ENCODE results near the gene DPYSL5. TPM values are rescaled to one million over a fixed set of nuclear protein-coding genes. Genes with fewer than 3 reads are reported as not detected.

Gene DPYSL5
- total RNA-seq, 5 donors from 2014 or later (not counting 1 experiment from before 2014, with no cell fraction given): not detected

DNA sequence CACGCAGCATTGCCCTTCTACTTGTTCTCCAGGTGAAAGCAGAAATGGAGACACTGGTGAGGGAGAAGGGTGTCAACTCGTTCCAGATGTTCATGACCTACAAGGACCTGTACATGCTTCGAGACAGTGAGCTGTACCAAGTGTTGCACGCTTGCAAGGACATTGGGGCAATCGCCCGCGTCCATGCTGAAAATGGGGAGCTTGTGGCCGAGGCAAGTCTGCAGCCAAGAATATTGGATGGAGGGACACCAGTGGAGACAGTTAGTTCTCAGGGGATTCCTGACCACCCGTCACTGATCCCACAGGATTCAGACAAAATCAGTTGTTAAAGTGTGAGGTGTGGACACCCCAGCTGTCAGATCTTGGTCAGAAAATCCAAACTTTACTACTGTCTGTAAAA, 79.3 kb downstream of the DPYSL5 start:
- no peaks in the 10 kb centered on the region for H3K9me3 Mint-ChIP-seq
- CTCF ChIA-PET: no interaction called here
- WGBS (ENCODE audit: insufficient coverage): 87% methylated on average over 8 of the region's 9 CpGs
- H3K36me3 ChIP-seq (ENCODE audit: control insufficient read depth in 2 of 2, extremely low read depth in 1 of 2, insufficient read depth in 1 of 2, low read length in 1 of 2): no peaks in the 10 kb centered on the region
- peaks cover 21 to 26% of the 10 kb centered on the region in 2 donors for H3K27me3 Mint-ChIP-seq
- peaks cover 2 to 38% of the 10 kb centered on the region in 2 experiments for H3K27me3 ChIP-seq (replicated peaks in 1 of 2; ENCODE audit: control insufficient read depth in 2 of 2, extremely low read depth in 1 of 2, insufficient read depth in 2 of 2, low read length in 1 of 2)
- POLR2A ChIA-PET: no interaction called here
- H3K4me3 Mint-ChIP-seq: no peak overlapping the region
- ATAC-seq (replicated peaks in 1 of 4): no peak
- H3K36me3 Mint-ChIP-seq: no peaks in the 10 kb centered on the region
- peaks cover 7 to 10% (median 7%) of the 10 kb centered on the region in 3 donors for H3K4me1 Mint-ChIP-seq
- peaks cover 0 to 4% of the 10 kb centered on the region in 2 experiments for H3K4me1 ChIP-seq (ENCODE audit: control insufficient read depth in 1 of 2, extremely low read depth in 1 of 2, insufficient read depth in 2 of 2, low read length in 2 of 2)
- H3K27ac ChIP-seq (ENCODE audit: low read length): no peak overlapping the region
- H3K4me3 ChIP-seq (ENCODE audit: control insufficient read depth in 1 of 2, extremely low read depth in 1 of 2, low read length in 1 of 2): no peak overlapping the region
- no peaks in the 10 kb centered on the region for H3K9me3 ChIP-seq
- H3K27ac Mint-ChIP-seq: no peak overlapping the region
- DNase-seq: no peak

DNA sequence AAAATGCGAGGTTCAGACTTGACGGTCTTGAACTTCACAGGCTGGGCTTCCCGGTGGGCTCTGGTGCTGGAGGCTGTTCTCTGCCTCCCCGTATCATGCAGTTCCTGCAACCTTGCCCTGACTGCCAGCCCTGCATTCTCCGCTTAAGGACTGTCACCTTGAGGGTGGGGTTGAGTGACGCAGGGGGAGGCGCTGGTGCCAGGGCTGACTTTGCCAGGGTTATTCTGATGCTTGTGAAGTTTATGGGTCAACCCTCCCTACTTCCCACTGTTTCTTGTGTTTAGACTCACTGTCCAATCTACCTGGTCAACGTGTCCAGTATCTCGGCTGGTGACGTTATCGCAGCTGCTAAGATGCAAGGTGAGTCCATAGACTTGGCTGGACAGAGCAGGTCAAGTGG, 85.0 kb downstream of the DPYSL5 start:
- WGBS (ENCODE audit: insufficient coverage): 82% methylated on average over 4 of the region's 11 CpGs
- CTCF ChIA-PET: interaction anchor here in 1 of 2 donors (0.9 kb wide), 1 partner anchor 10 kb away, joined by 4 read pairs; no protein-coding TSS in a partner anchor

GRCh38 chr2:26933431-26934334, 85.8 kb downstream of the DPYSL5 start:
- H3K36me3 ChIP-seq (ENCODE audit: control insufficient read depth in 2 of 2, extremely low read depth in 1 of 2, insufficient read depth in 1 of 2, low read length in 1 of 2): no peaks in the 10 kb centered on the region
- 72% methylated on average over 14 of the region's 16 CpGs for WGBS (ENCODE audit: insufficient coverage)
- H3K27ac ChIP-seq (ENCODE audit: low read length): no peak overlapping the region
- H3K27me3 ChIP-seq (replicated peaks in 1 of 2; ENCODE audit: control insufficient read depth in 2 of 2, extremely low read depth in 1 of 2, insufficient read depth in 2 of 2, low read length in 1 of 2): peaks cover 2 to 21% of the 10 kb centered on the region in 2 experiments
- no peak for DNase-seq
- Mint-ChIP-seq H3K9me3 (no peaks in the 10 kb centered on the region), H3K4me3 (no peak overlapping the region), H3K27ac (no peak overlapping the region), H3K36me3 (no peaks in the 10 kb centered on the region), H3K4me1 (no peaks in the 10 kb centered on the region), H3K27me3 (peaks cover 11 to 16% of the 10 kb centered on the region in 2 donors)
- H3K9me3 ChIP-seq: no peaks in the 10 kb centered on the region
- no peaks in the 10 kb centered on the region for H3K4me1 ChIP-seq (ENCODE audit: control insufficient read depth in 1 of 2, extremely low read depth in 1 of 2, insufficient read depth in 2 of 2, low read length in 2 of 2)
- ATAC-seq (replicated peaks in 1 of 4): no peak
- POLR2A ChIA-PET: no interaction called here
- H3K4me3 ChIP-seq (ENCODE audit: control insufficient read depth in 1 of 2, extremely low read depth in 1 of 2, low read length in 1 of 2): no peak overlapping the region
- CTCF ChIA-PET: interaction anchor here in 1 of 2 donors (0.9 kb wide), 1 partner anchor 11 kb away, joined by 4 read pairs; no protein-coding TSS in a partner anchor

More for the DNA sequence above, 85.0 kb downstream of the DPYSL5 start:
- Histone ChIP-seq H3K4me1 (ENCODE audit: control insufficient read depth in 1 of 2, extremely low read depth in 1 of 2, insufficient read depth in 2 of 2, low read length in 2 of 2) (no peaks in the 10 kb centered on the region), H3K4me3 (ENCODE audit: control insufficient read depth in 1 of 2, extremely low read depth in 1 of 2, low read length in 1 of 2) (no peak overlapping the region), H3K36me3 (ENCODE audit: control insufficient read depth in 2 of 2, extremely low read depth in 1 of 2, insufficient read depth in 1 of 2, low read length in 1 of 2) (no peaks in the 10 kb centered on the region), H3K27ac (ENCODE audit: low read length) (no peak overlapping the region), H3K9me3 (no peaks in the 10 kb centered on the region), H3K27me3 (replicated peaks in 1 of 2; ENCODE audit: control insufficient read depth in 2 of 2, extremely low read depth in 1 of 2, insufficient read depth in 2 of 2, low read length in 1 of 2) (peaks cover 2 to 19% of the 10 kb centered on the region in 2 experiments)
- no peak for DNase-seq
- Mint-ChIP-seq H3K9me3 (no peaks in the 10 kb centered on the region), H3K4me1 (no peaks in the 10 kb centered on the region), H3K27ac (no peak overlapping the region), H3K4me3 (no peak overlapping the region), H3K36me3 (no peaks in the 10 kb centered on the region), H3K27me3 (peaks cover 11 to 16% of the 10 kb centered on the region in 2 donors)
- POLR2A ChIA-PET: no interaction called here
- no peak for ATAC-seq (replicated peaks in 1 of 4)

- Histone ChIP-seq H3K4me1 (ENCODE audit: control insufficient read depth in 1 of 2, extremely low read depth in 1 of 2, insufficient read depth in 2 of 2, low read length in 2 of 2) (no peaks in the 10 kb centered on the region), H3K9me3 (no peaks in the 10 kb centered on the region), H3K27ac (ENCODE audit: low read length) (no peak overlapping the region), H3K27me3 (replicated peaks in 1 of 2; ENCODE audit: control insufficient read depth in 2 of 2, extremely low read depth in 1 of 2, insufficient read depth in 2 of 2, low read length in 1 of 2) (peaks cover 2 to 24% of the 10 kb centered on the region in 2 experiments), H3K36me3 (ENCODE audit: control insufficient read depth in 2 of 2, extremely low read depth in 1 of 2, insufficient read depth in 1 of 2, low read length in 1 of 2) (no peaks in the 10 kb centered on the region), H3K4me3 (ENCODE audit: control insufficient read depth in 1 of 2, extremely low read depth in 1 of 2, low read length in 1 of 2) (no peak overlapping the region)
- POLR2A ChIA-PET: no interaction called here
- Mint-ChIP-seq H3K9me3 (no peaks in the 10 kb centered on the region), H3K4me3 (no peak overlapping the region), H3K4me1 (no peaks in the 10 kb centered on the region), H3K27me3 (peaks cover 11 to 15% of the 10 kb centered on the region in 2 donors), H3K36me3 (no peaks in the 10 kb centered on the region), H3K27ac (no peak overlapping the region)
- WGBS (ENCODE audit: insufficient coverage): 76% methylated on average over 9 of the region's 10 CpGs
- ATAC-seq (replicated peaks in 1 of 4) (no peak), DNase-seq (no peak)
- CTCF ChIA-PET: no interaction called here
Measured at GRCh38 chr2:26934335-26934724, 86.4 kb downstream of the DPYSL5 start.

DNA sequence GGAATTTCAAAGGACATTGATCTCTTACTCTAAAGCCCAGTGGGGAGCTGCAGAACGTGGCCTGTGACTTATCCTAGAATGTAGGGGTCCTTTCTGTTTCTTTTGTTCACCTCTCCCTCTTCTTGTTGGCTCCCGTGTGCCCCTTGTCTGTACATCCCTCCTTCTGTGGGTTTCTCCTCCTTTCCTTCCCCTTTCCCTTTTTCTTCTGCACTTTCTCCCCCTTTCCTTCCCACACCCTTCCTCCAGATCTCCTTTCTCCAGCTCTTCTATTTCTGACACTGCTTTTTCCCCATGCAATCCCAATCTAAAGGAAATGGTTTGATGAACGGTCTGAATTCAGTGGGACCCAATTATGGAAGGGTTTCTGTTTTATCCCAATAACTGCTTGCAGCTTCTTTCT, 87.1 kb downstream of the DPYSL5 start:
- no peaks in the 10 kb centered on the region for H3K9me3 Mint-ChIP-seq
- WGBS (ENCODE audit: insufficient coverage): 100% methylated on average over 1 of the region's 3 CpGs
- Histone ChIP-seq H3K36me3 (ENCODE audit: control insufficient read depth in 2 of 2, extremely low read depth in 1 of 2, insufficient read depth in 1 of 2, low read length in 1 of 2) (no peaks in the 10 kb centered on the region), H3K27ac (ENCODE audit: low read length) (no peak overlapping the region), H3K9me3 (no peaks in the 10 kb centered on the region), H3K4me3 (ENCODE audit: control insufficient read depth in 1 of 2, extremely low read depth in 1 of 2, low read length in 1 of 2) (no peak overlapping the region), H3K4me1 (ENCODE audit: control insufficient read depth in 1 of 2, extremely low read depth in 1 of 2, insufficient read depth in 2 of 2, low read length in 2 of 2) (no peaks in the 10 kb centered on the region), H3K27me3 (replicated peaks in 1 of 2; ENCODE audit: control insufficient read depth in 2 of 2, extremely low read depth in 1 of 2, insufficient read depth in 2 of 2, low read length in 1 of 2) (peaks cover 2 to 24% of the 10 kb centered on the region in 2 experiments)
- no peak overlapping the region for H3K4me3 Mint-ChIP-seq
- ChIA-PET POLR2A (no interaction called here), CTCF (interaction anchor here in 1 of 2 donors (0.6 kb wide), 1 partner anchor 18 kb away, joined by 3 read pairs; no protein-coding TSS in a partner anchor)
- H3K4me1 Mint-ChIP-seq: no peaks in the 10 kb centered on the region
- no peaks in the 10 kb centered on the region for H3K36me3 Mint-ChIP-seq
- no peak for DNase-seq
- peaks cover 11 to 12% of the 10 kb centered on the region in 2 donors for H3K27me3 Mint-ChIP-seq
- H3K27ac Mint-ChIP-seq: no peak overlapping the region
- no peak for ATAC-seq (replicated peaks in 1 of 4)

DNA sequence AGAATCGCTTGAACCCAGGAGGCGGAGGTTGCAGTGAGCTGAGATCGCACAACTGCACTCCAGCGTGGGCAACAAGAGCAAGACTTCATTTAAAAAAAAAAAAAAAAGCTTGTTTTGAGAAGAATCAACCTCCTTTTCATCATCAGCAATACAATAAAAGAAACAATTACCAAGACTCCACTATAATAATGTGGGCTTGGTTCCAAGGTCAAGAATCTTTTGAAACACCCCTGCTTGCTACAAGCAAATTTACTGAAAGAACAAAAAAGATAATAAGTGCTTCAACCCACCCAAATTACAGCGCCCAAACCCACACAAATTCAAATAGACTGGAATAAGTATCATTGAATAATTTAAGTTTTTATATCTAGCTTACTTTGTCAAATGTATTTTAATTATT, 88.9 kb downstream of the DPYSL5 start:
- Mint-ChIP-seq H3K36me3 (no peaks in the 10 kb centered on the region), H3K27me3 (peaks cover 11% of the 10 kb centered on the region in 2 donors), H3K4me1 (no peaks in the 10 kb centered on the region), H3K9me3 (no peaks in the 10 kb centered on the region), H3K27ac (no peak overlapping the region), H3K4me3 (no peak overlapping the region)
- Histone ChIP-seq H3K27me3 (replicated peaks in 1 of 2; ENCODE audit: control insufficient read depth in 2 of 2, extremely low read depth in 1 of 2, insufficient read depth in 2 of 2, low read length in 1 of 2) (peaks cover 2 to 21% of the 10 kb centered on the region in 2 experiments), H3K4me3 (ENCODE audit: control insufficient read depth in 1 of 2, extremely low read depth in 1 of 2, low read length in 1 of 2) (no peak overlapping the region), H3K27ac (ENCODE audit: low read length) (no peak overlapping the region), H3K36me3 (ENCODE audit: control insufficient read depth in 2 of 2, extremely low read depth in 1 of 2, insufficient read depth in 1 of 2, low read length in 1 of 2) (no peaks in the 10 kb centered on the region), H3K9me3 (no peaks in the 10 kb centered on the region), H3K4me1 (ENCODE audit: control insufficient read depth in 1 of 2, extremely low read depth in 1 of 2, insufficient read depth in 2 of 2, low read length in 2 of 2) (no peaks in the 10 kb centered on the region)
- CTCF ChIA-PET: interaction anchor here in 1 of 2 donors (1.0 to 1.3 kb wide), 2 partner anchors 25 to 31 kb away, joined by 3 read pairs; no protein-coding TSS in a partner anchor
- WGBS (ENCODE audit: insufficient coverage): no CpG with 5 or more reads among the region's 5 CpGs
- DNase-seq (no peak), ATAC-seq (replicated peaks in 1 of 4) (no peak)
- POLR2A ChIA-PET: interaction anchor here in 1 of 2 donors (0.6 to 0.7 kb wide), 3 partner anchors 18 to 732 kb away, joined by 3 read pairs; no protein-coding TSS in a partner anchor

All from T-cell (primary cell).